Erythroblast (primary cell): ENCODE measurements around the gene ZSWIM7.

ENCODE experiments used
- GATA1 ChIP-seq: IDR thresholded peaks from 2 replicates; pipeline ENCODE4 v1.6.1; 2011; ENCODE audit warnings: low read depth, mild to moderate bottlenecking, control low read depth, low read length, moderate library complexity
- POLR2A ChIP-seq: IDR thresholded peaks from 2 replicates; pipeline ENCODE4 v1.6.1; 2011; ENCODE audit warnings: mild to moderate bottlenecking, low read length

DNA sequence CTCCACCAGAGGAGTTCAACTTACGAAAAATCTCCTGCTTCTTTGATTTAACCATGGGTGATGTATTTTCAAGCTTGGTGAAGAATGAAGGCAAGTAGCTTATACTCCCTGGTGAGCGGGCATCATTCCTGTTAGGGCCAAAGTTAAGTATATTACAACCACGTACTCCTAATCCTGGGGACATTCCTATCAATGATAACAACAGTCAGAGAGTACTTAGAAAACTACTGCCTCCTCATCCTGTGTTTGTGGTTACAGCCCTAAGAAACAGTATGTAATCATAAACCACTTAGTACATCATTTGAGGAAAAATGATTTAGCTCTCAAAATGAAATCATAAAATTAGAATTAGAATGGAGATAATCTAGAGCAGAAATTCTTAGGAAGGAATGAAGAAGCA lies 47.5 kb upstream of the ZSWIM7 start:
- TF ChIP-seq POLR2A, result no peak
- no peak for TF ChIP-seq GATA1
